LNCaP clone FGC (cell line): ENCODE data around the gene ALDH16A1.
"Not testable (repeated sequence)": the region's sequence is repeated elsewhere in the genome, so short reads cannot be mapped to it uniquely, and the experiment has no call there.

Experiments
- DNase-seq: peaks from one replicate; pipeline ENCODE4 v3.0.0-alpha.2; 2011; ENCODE audit warnings: low read depth
- H3K4me3 ChIP-seq: 2 replicates; pipeline ENCODE4 v1.5.1; 2011; ENCODE audit warnings: mild to moderate bottlenecking, low read depth, low read length, control low read depth
- TF ChIP-seq, protein P1 (sequence below): IDR thresholded peaks from 2 replicates; pipeline ENCODE4 v1.5.1; 2012; ENCODE audit warnings: mild to moderate bottlenecking; ENCODE audit not compliant: control insufficient read depth, insufficient read depth; ENCODE audit errors: extremely low read depth

ALDH16A1 gene

DNA sequence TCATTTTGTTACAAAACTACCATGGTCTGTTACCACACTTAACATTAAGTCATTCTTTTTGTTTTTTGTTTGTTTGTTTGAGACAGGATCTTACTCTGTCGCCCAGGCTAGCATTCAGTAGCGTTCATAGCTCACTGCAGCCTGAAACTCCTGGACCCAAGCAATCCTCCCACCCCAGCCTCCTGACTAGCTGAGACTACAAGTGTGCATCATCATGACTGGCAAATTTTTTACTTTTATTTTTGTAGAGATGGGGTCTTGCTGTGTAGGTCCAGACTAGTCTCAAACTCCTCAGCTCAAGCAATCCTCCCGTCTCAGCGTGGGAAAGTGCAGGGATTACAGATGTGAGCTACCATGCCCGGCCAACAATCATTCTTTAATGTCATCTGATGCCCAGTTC lies 3.3 kb downstream of the ALDH16A1 start:
- no peak overlapping the region for H3K4me3 ChIP-seq
- DNase-seq = no peak
- TF ChIP-seq, protein P1, sequence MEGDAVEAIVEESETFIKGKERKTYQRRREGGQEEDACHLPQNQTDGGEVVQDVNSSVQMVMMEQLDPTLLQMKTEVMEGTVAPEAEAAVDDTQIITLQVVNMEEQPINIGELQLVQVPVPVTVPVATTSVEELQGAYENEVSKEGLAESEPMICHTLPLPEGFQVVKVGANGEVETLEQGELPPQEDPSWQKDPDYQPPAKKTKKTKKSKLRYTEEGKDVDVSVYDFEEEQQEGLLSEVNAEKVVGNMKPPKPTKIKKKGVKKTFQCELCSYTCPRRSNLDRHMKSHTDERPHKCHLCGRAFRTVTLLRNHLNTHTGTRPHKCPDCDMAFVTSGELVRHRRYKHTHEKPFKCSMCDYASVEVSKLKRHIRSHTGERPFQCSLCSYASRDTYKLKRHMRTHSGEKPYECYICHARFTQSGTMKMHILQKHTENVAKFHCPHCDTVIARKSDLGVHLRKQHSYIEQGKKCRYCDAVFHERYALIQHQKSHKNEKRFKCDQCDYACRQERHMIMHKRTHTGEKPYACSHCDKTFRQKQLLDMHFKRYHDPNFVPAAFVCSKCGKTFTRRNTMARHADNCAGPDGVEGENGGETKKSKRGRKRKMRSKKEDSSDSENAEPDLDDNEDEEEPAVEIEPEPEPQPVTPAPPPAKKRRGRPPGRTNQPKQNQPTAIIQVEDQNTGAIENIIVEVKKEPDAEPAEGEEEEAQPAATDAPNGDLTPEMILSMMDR = no peak

DNA sequence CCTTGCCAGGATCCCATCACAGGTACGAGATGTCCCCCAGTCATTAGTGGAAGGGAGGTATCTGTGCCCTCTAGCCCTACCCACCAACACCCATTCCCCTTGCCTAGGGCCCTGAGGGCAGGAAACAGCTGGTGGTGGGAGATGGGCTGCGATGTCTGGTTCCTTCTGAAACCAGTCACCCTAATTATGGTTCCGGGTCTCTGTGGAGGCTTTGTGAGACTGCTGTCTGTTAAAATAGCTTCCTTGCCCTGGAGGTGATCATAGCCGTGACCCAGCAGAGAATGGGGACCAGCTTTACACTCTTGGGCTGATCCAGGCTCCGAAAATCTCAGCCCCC lies 5.5 kb downstream of the ALDH16A1 start:
- TF ChIP-seq, protein P1 = no peak
- DNase-seq = no peak
- H3K4me3 ChIP-seq = no peak overlapping the region

DNA sequence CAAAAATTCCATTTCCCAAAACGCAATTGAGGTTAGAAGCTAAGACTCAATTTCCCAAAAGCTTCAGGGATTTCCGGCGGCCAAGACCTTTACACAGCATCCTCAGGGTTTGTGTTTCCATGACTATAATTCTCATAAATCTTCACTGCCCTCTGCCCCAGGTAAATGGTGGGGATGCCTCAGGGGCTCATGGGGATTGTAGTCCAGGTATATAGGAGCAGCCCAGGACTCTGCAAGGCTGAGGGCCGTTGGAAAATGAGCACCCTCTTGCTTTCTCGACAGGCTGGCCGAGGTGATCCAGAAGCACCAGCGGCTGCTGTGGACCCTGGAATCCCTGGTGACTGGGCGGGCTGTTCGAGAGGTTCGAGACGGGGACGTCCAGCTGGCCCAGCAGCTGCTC lies 6.4 kb downstream of the ALDH16A1 start:
- DNase-seq = no peak
- H3K4me3 ChIP-seq = no peak overlapping the region
- TF ChIP-seq, protein P1 = no peak

DNA sequence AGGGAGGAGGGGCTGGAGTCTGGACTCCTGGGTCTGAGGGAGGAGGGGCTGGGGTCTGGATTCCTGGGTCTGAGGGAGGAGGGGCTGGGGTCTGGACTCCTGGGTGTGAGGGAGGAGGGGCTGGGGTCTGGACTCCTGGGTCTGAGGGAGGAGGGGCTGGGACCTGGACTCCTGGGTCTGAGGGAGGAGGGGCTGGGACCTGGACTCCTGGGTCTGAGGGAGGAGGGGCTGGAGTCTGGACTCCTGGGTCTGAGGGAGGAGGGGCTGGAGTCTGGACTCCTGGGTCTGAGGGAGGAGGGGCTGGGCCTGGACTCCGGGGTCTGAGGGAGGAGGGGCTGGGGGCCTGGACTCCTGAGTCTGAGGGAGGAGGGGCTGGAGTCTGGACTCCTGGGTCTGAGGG lies 8.1 kb downstream of the ALDH16A1 start:
- H3K4me3 ChIP-seq, DNase-seq: not testable (repeated sequence)

DNA sequence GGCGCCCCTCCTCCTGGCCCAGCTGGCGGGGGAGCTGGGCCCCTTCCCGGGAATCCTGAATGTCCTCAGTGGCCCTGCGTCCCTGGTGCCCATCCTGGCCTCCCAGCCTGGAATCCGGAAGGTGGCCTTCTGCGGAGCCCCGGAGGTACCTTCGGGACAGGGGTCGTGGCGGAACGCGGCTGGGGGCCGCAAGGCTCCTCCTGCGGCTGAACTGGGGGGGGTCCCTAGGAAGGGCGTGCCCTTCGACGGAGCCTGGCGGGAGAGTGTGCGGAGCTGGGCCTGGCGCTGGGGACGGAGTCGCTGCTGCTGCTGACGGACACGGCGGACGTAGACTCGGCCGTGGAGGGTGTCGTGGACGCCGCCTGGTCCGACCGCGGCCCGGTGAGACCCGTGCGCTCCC lies 8.6 kb downstream of the ALDH16A1 start:
- no peak overlapping the region for H3K4me3 ChIP-seq
- no peak for DNase-seq
- TF ChIP-seq, protein P1 = no peak

DNA sequence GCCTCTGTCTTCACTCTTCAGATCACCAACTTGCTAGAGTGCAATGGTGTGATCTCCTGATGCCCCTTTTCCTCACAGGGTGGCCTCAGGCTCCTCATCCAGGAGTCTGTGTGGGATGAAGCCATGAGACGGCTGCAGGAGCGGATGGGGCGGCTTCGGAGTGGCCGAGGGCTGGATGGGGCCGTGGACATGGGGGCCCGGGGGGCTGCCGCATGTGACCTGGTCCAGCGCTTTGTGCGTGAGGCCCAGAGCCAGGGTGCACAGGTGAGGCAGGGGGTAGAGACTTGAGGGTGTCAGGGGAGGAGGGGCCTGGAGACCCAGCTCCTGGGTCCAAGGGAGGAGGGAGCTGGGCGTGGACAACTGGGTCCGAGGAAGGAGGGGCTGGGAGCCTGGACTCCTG lies 9.5 kb downstream of the ALDH16A1 start:
- no peak overlapping the region for H3K4me3 ChIP-seq
- DNase-seq = no peak
- TF ChIP-seq, protein P1 = no peak

DNA sequence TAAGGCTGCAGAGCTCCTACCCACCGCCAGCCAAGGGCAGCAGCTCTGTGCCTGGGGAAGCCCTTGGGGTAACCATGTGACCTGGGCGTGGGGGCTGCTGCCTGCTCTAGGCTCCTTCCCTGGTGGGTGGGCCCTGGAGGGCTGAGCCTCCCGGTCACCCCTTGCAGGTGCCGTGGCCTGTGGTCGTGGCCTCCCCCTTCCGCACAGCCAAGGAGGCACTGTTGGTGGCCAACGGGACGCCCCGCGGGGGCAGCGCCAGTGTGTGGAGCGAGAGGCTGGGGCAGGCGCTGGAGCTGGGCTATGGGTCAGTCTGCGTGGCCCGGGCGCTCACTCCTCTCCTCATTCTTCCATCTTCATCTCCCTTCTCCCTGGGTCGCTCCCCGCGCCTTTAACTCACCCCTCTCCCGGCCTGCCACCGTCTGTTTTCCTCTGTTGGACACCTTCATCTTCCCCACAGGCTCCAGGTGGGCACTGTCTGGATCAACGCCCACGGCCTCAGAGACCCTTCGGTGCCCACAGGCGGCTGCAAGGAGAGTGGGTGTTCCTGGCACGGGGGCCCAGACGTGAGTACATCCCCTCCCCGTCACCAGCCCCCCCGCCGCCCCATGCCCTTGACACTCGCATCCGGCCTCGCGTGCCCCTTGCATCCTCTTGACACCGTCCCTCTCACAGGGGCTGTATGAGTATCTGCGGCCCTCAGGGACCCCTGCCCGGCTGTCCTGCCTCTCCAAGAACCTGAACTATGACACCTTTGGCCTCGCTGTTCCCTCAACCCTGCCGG lies 11.1 kb downstream of the ALDH16A1 start:
- TF ChIP-seq, protein P1 = no peak
- H3K4me3 ChIP-seq = no peak overlapping the region
- no peak for DNase-seq
